OCI-LY7 (cell line): Measurements from ENCODE around the gene KRT9. TPM values are rescaled to one million over a fixed set of nuclear protein-coding genes. Genes with fewer than 3 reads are reported as not detected.

Experiments used
- BruUV-seq: library from RNA; stranded (reverse); fragments of 400-500 nt; replicated peaks from 2 replicates; lab custom pipeline; 2021; lab: Mats Ljungman, UMichigan
- CTCF ChIA-PET: fragments of 300-600 bp; sonication (Branson Sonifier 250); formaldehyde crosslinking; loops from one replicate; lab custom pipeline; 2022; ENCODE audit warnings: antibody characterized with exemption; ENCODE audit not compliant: unreplicated experiment; lab: Charles Lee
- POLR2A ChIA-PET: fragments of 300-600 bp; sonication (Branson Sonifier 250); formaldehyde crosslinking; loops from one replicate; lab custom pipeline; 2022; ENCODE audit warnings: antibody characterized with exemption; lab: Charles Lee
- DNase-seq: peaks from one replicate; pipeline ENCODE4 v3.0.0-alpha.2; 2015; ENCODE audit warnings: low spot score
- H2AFZ ChIP-seq: fragments of 200-600 bp; sonication (generic), shearing (Covaris generic); 2 replicates; pipeline ENCODE4 v1.6.1; 2014; ENCODE audit warnings: mild to moderate bottlenecking, antibody characterized with exemption, low read length, moderate library complexity
- H3K27ac ChIP-seq: fragments of 200-600 bp; sonication (generic); 2 replicates; pipeline ENCODE4 v1.5.1; 2014; ENCODE audit warnings: mixed run types, low read depth, mild to moderate bottlenecking, moderate library complexity, low read length, inconsistent platforms; ENCODE audit not compliant: poor library complexity, severe bottlenecking
- H3K36me3 ChIP-seq: fragments of 200-600 bp; sonication (generic); 2 replicates; pipeline ENCODE4 v1.6.1; 2014; ENCODE audit warnings: mild to moderate bottlenecking, antibody characterized with exemption, low read length, moderate library complexity, mixed read lengths; ENCODE audit not compliant: insufficient read depth
- H3K4me1 ChIP-seq: fragments of 200-600 bp; sonication (generic); 2 replicates; pipeline ENCODE4 v1.5.1; 2014; ENCODE audit warnings: mild to moderate bottlenecking, low read length; ENCODE audit not compliant: insufficient read depth, poor library complexity, severe bottlenecking
- H3K4me2 ChIP-seq: fragments of 200-600 bp; sonication (generic); 2 replicates; pipeline ENCODE4 v1.6.1; 2014; ENCODE audit warnings: mild to moderate bottlenecking, low read length
- H3K4me3 ChIP-seq: fragments of 200-600 bp; sonication (generic); 2 replicates; pipeline ENCODE4 v1.5.1; 2014; ENCODE audit warnings: mild to moderate bottlenecking, low read depth, low read length; ENCODE audit not compliant: poor library complexity, severe bottlenecking
- H3K79me2 ChIP-seq: fragments of 200-600 bp; sonication (generic); 2 replicates; pipeline ENCODE4 v1.6.1; 2016; ENCODE audit warnings: low read depth, mild to moderate bottlenecking, low read length, moderate library complexity, mixed read lengths; ENCODE audit not compliant: insufficient read depth
- H3K9me2 ChIP-seq: fragments of 200-600 bp; sonication (generic); 2 replicates; pipeline ENCODE4 v1.6.1; 2016; ENCODE audit warnings: mild to moderate bottlenecking, low read length, mixed read lengths; ENCODE audit not compliant: insufficient read depth
- H3K9me3 ChIP-seq: fragments of 200-600 bp; sonication (generic); 2 replicates; pipeline ENCODE4 v1.6.1; 2014; ENCODE audit warnings: mild to moderate bottlenecking, mixed run types, low read length, mixed read lengths
- H4K20me1 ChIP-seq: fragments of 200-600 bp; sonication (generic); 2 replicates; pipeline ENCODE4 v1.6.1; 2014; ENCODE audit warnings: mild to moderate bottlenecking, antibody characterized with exemption, low read length, moderate library complexity, mixed read lengths; ENCODE audit not compliant: insufficient read depth
- EZH2phosphoT487 ChIP-seq: fragments of 200-600 bp; sonication (generic); IDR thresholded peaks from 2 replicates; pipeline ENCODE4 v1.6.1; 2018; ENCODE audit warnings: low read depth, borderline replicate concordance, mild to moderate bottlenecking, mixed run types, antibody characterized with exemption, low read length, moderate library complexity, mixed read lengths
- intact Hi-C: fragments of 100-400 bp; cut with micrococcal nuclease; formaldehyde crosslinking; loops from one replicate; pipeline ENCODE4 v1.10.0; 2022; ENCODE audit not compliant: unreplicated experiment
- total RNA-seq, 2 experiments: library from RNA; depleted of rRNA in 1 of 2; stranded (reverse); fragments of >200 nt in 1 of 2; shearing (Covaris generic) in 1 of 2; gene quantifications; 2 replicates each; pipeline ENCODE4 v1.2.3, GENCODE V29; 2014 to 2022
- TF ChIP-seq, protein P1 (sequence below): fragments of 200-600 bp; sonication (generic); conservative IDR thresholded peaks from 2 replicates; pipeline ENCODE4 v1.5.1; 2014; ENCODE audit warnings: mild to moderate bottlenecking, antibody characterized with exemption, low read length, moderate library complexity, mixed read lengths

Gene KRT9
- total RNA-seq, 2 experiments from 2014 or later, result not detected

DNA sequence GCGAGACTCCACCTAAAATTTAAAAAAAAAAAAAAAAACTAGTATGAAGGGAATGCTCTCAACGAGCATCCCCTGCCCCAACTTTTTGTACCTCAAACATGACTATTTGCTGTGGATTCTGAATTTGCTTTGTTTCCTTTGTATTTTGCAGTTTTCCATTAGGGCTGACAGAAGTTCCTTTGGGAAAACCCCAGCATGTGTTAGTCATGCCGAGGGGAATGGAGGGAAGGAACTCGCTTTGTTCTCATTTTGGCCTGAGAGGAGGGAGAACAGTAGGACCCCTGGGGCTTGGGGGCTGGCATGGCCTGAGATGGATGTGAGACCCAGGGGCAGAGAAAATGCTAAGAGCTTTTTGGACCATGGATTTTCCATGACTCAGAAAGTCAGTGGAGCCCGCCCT lies 20.5 kb downstream of the KRT9 start:
- Histone ChIP-seq H4K20me1 (no peaks in the 10 kb centered on the region), H3K9me3 (no peaks in the 10 kb centered on the region), H3K4me1 (no peaks in the 10 kb centered on the region), H3K4me2 (no peak overlapping the region), H3K9me2 (no peaks in the 10 kb centered on the region), H3K36me3 (no peaks in the 10 kb centered on the region), H2AFZ (no peak overlapping the region), H3K27ac (no peak overlapping the region), H3K79me2 (no peaks in the 10 kb centered on the region), H3K4me3 (no peak overlapping the region)
- TF ChIP-seq EZH2phosphoT487, result no peak
- TF ChIP-seq, protein P1, sequence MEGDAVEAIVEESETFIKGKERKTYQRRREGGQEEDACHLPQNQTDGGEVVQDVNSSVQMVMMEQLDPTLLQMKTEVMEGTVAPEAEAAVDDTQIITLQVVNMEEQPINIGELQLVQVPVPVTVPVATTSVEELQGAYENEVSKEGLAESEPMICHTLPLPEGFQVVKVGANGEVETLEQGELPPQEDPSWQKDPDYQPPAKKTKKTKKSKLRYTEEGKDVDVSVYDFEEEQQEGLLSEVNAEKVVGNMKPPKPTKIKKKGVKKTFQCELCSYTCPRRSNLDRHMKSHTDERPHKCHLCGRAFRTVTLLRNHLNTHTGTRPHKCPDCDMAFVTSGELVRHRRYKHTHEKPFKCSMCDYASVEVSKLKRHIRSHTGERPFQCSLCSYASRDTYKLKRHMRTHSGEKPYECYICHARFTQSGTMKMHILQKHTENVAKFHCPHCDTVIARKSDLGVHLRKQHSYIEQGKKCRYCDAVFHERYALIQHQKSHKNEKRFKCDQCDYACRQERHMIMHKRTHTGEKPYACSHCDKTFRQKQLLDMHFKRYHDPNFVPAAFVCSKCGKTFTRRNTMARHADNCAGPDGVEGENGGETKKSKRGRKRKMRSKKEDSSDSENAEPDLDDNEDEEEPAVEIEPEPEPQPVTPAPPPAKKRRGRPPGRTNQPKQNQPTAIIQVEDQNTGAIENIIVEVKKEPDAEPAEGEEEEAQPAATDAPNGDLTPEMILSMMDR, result no peak
- DNase-seq, result no peak
- intact Hi-C loops, result no loop called here
- no TSS peak for BruUV-seq
- CTCF ChIA-PET, result no interaction called here
- POLR2A ChIA-PET, result no interaction called here

DNA sequence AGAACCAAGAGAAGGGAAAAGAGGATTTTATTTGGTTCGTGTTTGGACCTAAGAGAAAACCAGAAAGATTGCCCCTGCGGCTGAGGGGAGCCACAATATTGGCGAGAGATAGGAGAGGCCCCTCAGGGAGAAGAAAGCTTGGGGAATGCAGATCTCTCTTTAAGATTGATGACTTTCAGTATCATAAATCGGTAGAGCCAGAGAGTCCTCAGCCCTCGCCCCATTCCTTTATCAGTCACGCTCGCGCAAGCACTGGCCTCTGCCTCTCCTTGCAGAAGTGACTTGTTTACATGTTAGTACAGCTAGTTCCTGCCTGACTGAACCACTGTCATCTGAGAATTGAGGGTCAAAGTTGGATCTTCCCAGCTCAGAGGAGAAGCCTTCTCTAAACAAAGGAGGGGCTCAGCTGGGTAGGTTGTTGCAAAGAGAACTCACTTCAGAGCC lies 22.2 kb downstream of the KRT9 start:
- Histone ChIP-seq H3K36me3 (no peaks in the 10 kb centered on the region), H3K79me2 (no peaks in the 10 kb centered on the region), H2AFZ (no peak overlapping the region), H3K4me2 (no peak overlapping the region), H3K4me1 (no peaks in the 10 kb centered on the region), H4K20me1 (no peaks in the 10 kb centered on the region), H3K27ac (no peak overlapping the region), H3K4me3 (no peak overlapping the region), H3K9me2 (no peaks in the 10 kb centered on the region), H3K9me3 (no peaks in the 10 kb centered on the region)
- intact Hi-C loops, result loop anchor here (1.0 to 2.0 kb wide), 3 partner anchors 99 to 641 kb away; no protein-coding TSS in a partner anchor
- no TSS peak for BruUV-seq
- POLR2A ChIA-PET, result interaction anchor here (0.6 to 0.7 kb wide), 2 partner anchors 99 to 698 kb away, joined by 5 to 6 read pairs; no protein-coding TSS in a partner anchor
- CTCF ChIA-PET, result interaction anchor here (0.7 to 2.4 kb wide), 4 partner anchors 9 to 321 kb away, joined by 3 to 9 read pairs (median 4); no protein-coding TSS in a partner anchor
- TF ChIP-seq, protein P1, result no peak; the same call in 1 of the 2 replicates
- no peak for TF ChIP-seq EZH2phosphoT487
- DNase-seq, result no peak
